SK-N-SH treated with all-trans-retinoic acid at 6 μM for 48 hours (cell line): ENCODE measurements around the gene PDE9A.

Experiments used
- ESRRG ChIP-seq: fragments of 250-450 bp; sonication (Bioruptor Pico); IDR thresholded peaks from 2 replicates; pipeline ENCODE4 v1.6.1; 2021; ENCODE audit warnings: mild to moderate bottlenecking
- ISL1 ChIP-seq: fragments of 250-450 bp; sonication (Bioruptor Pico); IDR thresholded peaks from 2 replicates; pipeline ENCODE4 v2.1.2; 2022; ENCODE audit warnings: mild to moderate bottlenecking, moderate library complexity
- SNAI2 ChIP-seq: fragments of 250-450 bp; sonication (Bioruptor Pico); IDR thresholded peaks from 2 replicates; pipeline ENCODE4 v1.5.0; 2020; ENCODE audit warnings: mild to moderate bottlenecking, moderate library complexity
- ZFP3 ChIP-seq: fragments of 250-450 bp; sonication (Bioruptor Pico); IDR thresholded peaks from 2 replicates; pipeline ENCODE4 v1.5.0; 2020; ENCODE audit warnings: mild to moderate bottlenecking, moderate library complexity
- TF ChIP-seq, protein P1 (sequence below): fragments of 250-450 bp; sonication (Bioruptor Pico); IDR thresholded peaks from 2 replicates; pipeline ENCODE4 v1.8.0; 2021; ENCODE audit warnings: low read depth, mild to moderate bottlenecking, moderate library complexity, borderline replicate concordance

DNA sequence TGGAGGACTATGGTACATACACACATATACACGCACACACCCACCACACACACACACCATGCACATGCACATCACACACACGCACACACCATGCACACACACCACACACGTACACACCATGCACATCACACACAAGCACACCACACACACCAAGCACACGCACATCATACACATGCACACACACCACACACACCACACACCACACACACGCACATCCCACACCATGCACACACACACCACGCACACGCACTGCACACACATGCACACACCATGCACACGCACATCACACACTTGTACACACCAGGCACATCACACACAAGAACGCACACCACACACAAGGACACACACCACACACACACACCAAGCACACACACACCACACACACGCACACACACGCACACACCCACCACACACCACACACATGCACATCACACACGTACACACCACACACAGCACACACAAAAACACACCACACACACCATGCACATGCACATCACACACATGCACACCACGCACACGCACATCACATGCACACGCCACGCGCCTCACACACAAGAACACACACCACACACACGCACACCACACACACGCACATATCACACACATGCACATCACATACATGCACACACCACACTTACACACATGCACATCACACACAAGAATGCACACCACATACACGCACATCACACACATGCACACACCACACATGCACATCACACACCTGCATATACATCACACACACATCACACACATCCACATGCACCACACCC lies 9.2 kb downstream of the PDE9A start:
- TF ChIP-seq ZFP3 (CRISPR knock-in tag) (no peak), ISL1 (no peak), ESRRG (CRISPR knock-in tag) (no peak), SNAI2 (CRISPR knock-in tag) (no peak)
- TF ChIP-seq, protein P1, sequence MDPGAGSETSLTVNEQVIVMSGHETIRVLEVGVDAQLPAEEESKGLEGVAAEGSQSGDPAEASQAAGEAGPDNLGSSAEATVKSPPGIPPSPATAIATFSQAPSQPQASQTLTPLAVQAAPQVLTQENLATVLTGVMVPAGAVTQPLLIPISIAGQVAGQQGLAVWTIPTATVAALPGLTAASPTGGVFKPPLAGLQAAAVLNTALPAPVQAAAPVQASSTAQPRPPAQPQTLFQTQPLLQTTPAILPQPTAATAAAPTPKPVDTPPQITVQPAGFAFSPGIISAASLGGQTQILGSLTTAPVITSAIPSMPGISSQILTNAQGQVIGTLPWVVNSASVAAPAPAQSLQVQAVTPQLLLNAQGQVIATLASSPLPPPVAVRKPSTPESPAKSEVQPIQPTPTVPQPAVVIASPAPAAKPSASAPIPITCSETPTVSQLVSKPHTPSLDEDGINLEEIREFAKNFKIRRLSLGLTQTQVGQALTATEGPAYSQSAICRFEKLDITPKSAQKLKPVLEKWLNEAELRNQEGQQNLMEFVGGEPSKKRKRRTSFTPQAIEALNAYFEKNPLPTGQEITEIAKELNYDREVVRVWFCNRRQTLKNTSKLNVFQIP (CRISPR knock-in tag), result no peak
